Subcutaneous adipose tissue (tissue), 4 donors: ENCODE results near the gene PRR18. TPM values are rescaled to one million over a fixed set of nuclear protein-coding genes. Genes with fewer than 3 reads are reported as not detected.

Experiments used
- CTCF ChIP-seq: fragments of 450-650 bp; IDR thresholded peaks from one replicate; pipeline ENCODE4 v1.5.1; 2016; ENCODE audit warnings: low read depth, mild to moderate bottlenecking, control low read depth, antibody characterized with exemption, moderate library complexity
- total RNA-seq, 4 donors: library from RNA; depleted of rRNA; stranded (reverse); fragments of >200 nt; gene quantifications; one replicate each; pipeline ENCODE4 v1.1.0, GENCODE V29; 2016

Gene PRR18
- total RNA-seq, 4 donors from 2014 or later = 0.16 to 0.34 TPM; not detected in 2

- TF ChIP-seq CTCF = no peak
Measured at GRCh38 chr6:166331503-166332415, 23.6 kb upstream of the PRR18 start.

- no peak for TF ChIP-seq CTCF
Measured at GRCh38 chr6:166330612-166331011, 22.4 kb upstream of the PRR18 start.

- TF ChIP-seq CTCF = no peak
Measured at GRCh38 chr6:166325383-166326042, 17.3 kb upstream of the PRR18 start.

- TF ChIP-seq CTCF = no peak
Measured at GRCh38 chr6:166323395-166323794, 15.2 kb upstream of the PRR18 start.

- TF ChIP-seq CTCF = no peak
Measured at GRCh38 chr6:166318649-166319600, 10.7 kb upstream of the PRR18 start.

GRCh38 chr6:166318227-166318626 lies 10.0 kb upstream of the PRR18 start:
- TF ChIP-seq CTCF = no peak
